Measurements from ENCODE around the gene CNNM2. TPM values are rescaled to one million over a fixed set of nuclear protein-coding genes. Genes with fewer than 3 reads are reported as not detected.
"Not testable (repeated sequence)": the region's sequence is repeated elsewhere in the genome, so short reads cannot be mapped to it uniquely, and the experiment has no call there.

CNNM2 gene
- total RNA-seq, 1 donor from 2014 or later = 3.9 TPM

DNA sequence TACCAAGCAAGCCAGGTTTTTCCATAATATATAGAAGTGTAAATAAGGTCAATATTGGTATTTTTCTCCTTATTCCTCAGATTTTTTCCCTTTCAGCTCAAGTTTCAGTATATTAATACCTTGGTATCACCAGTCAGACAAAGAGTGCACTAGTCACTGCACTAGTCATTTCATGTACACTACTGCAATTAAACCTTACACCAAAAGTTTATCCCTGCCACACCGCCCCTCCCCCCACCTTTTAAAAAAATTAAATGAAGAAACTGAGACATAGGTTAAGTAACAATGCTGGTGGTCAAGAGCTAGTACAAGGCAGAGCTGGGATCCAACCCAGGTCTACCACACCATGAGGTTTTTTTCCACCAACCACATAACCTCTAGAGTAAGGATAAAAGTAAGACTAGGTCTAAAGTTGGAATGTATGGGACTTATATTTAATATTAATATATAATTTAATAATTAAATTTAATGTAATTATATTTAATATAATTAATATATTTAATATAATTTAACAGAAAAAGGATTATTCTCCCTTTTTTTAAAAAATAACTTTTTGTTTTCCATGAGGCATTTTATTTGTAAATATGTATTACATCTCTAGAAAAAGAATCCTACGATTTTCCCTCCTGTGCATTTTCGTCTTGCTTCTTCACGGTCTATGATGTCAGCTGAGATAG, 206.5 kb downstream of the CNNM2 start:
- no peak for FAIRE-seq
- TF ChIP-seq CTCF (IDR thresholded peaks at IDR 0.05; ENCODE audit: insufficient read depth, low read length, severe bottlenecking) = no peak
- peaks cover 2% of the 10 kb centered on the region for H3K36me3 ChIP-seq (ENCODE audit: control insufficient read depth, insufficient read depth, low read length)

DNA sequence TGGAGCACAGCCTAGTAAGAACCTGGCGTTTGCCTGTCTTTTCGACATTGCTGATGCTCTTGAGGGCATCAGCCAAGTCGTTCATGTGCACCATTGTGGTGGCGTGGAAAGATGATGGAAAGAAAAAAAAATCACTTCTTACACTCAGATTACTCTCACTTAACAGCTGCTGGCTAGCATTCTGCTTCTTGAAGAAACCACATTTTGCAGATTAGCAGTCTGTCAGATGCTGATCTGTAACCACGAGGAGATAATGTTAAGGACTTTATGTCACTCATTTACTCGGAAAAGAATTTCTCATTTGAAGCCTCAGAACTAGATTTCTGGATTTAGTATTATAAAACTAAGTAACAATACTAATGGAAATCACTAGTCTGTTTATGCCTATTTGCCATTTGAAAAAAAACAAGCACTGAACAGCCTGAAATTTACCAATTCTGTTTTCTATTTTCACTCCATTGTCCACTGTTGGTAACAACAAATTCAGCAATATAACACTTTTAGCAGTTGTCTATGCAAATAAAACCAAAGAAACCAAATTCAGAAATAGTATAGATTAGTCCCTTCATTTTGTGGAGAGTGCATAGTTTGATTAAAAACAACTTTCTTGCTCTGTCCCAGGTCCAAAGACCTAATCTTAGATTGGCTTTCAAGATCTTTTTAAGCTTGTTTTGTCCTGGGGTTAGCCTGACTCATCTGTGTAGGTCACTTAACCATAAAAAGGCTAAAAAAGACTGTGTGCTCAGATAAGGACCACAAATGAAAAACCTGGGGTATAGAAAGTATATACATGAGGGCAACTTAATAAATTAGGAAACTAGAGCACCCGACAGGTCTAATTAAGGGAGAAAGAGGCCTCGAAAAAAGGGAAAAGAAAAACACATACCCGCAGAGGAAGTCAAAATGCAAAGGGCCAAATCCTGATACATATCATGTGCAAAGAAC, 207.5 kb downstream of the CNNM2 start:
- H3K27me3 ChIP-seq (ENCODE audit: control insufficient read depth, insufficient read depth, low read length) = no peaks in the 10 kb centered on the region
- H3K4me3 ChIP-seq (ENCODE audit: low read depth, low read length) = no peak overlapping the region
- no peak for TF ChIP-seq CTCF (IDR thresholded peaks at IDR 0.05; ENCODE audit: insufficient read depth, low read length, severe bottlenecking)
- peaks cover 2% of the 10 kb centered on the region for H3K36me3 ChIP-seq (ENCODE audit: control insufficient read depth, insufficient read depth, low read length)
- FAIRE-seq (no peak), DNase-seq (ENCODE audit: low read depth) (no peak)

More for the DNA sequence above, 206.5 kb downstream of the CNNM2 start:
- no peaks in the 10 kb centered on the region for H3K27me3 ChIP-seq (ENCODE audit: control insufficient read depth, insufficient read depth, low read length)
- no peak overlapping the region for H3K4me3 ChIP-seq (ENCODE audit: low read depth, low read length)
- no peak for DNase-seq (ENCODE audit: low read depth)

DNA sequence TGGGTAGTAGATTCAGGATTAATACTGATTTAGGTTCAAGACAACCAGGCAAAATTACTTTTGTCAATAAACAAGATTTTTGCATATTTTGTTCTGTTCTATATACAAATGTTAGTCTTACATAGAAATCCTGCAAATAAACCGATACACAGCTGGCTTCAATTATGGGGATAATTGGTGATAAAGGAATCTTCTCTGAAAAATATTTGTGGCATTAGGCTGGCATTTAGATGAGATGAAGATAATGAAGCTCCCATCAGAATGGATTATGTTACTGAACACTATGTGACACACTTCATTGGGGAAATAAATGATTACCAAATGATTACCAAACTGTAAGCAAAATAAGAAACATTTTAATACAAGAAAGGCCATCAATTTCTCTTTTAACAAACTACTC, 209.1 kb downstream of the CNNM2 start:
- Histone ChIP-seq H3K4me3 (ENCODE audit: low read depth, low read length) (no peak overlapping the region), H3K27me3 (ENCODE audit: control insufficient read depth, insufficient read depth, low read length) (no peaks in the 10 kb centered on the region), H3K36me3 (ENCODE audit: control insufficient read depth, insufficient read depth, low read length) (peaks cover 2% of the 10 kb centered on the region)
- no peak for TF ChIP-seq CTCF (IDR thresholded peaks at IDR 0.05; ENCODE audit: insufficient read depth, low read length, severe bottlenecking)
- DNase-seq (ENCODE audit: low read depth) (no peak), FAIRE-seq (no peak)

DNA sequence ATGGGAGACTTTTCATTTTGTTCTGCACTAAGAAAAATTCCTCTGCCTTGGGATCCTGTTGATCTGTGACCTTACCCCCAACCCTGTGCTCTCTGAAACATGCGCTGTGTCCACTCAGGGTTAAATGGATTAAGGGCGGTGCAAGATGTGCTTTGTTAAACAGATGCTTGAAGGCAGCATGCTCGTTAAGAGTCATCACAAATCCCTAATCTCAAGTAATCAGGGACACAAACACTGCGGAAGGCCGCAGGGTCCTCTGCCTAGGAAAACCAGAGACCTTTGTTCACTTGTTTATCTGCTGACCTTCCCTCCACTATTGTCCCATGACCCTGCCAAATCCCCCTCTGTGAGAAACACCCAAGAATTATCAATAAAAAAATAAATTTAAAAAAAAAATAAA, 212.1 kb downstream of the CNNM2 start:
- FAIRE-seq; H3K36me3 ChIP-seq (ENCODE audit: control insufficient read depth, insufficient read depth, low read length): not testable (repeated sequence)

DNA sequence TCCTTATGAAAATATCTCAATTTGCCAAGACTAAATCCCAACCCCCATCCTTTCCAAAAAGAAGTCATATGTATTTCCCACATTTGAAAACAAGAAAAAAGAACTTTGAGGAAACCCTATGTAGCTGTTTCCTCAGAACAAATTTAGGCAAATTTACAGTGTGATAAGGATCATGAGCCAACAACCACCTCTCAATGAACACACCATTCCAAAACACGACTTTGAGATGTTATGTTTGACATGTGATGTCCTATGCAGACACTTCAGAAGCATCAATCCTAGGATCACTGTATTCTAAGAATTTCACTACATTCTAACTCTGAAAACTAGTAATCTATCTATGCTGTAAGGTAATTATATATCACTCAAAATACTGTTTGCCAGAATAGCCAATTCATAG, 212.8 kb downstream of the CNNM2 start:
- Histone ChIP-seq H3K4me3 (ENCODE audit: low read depth, low read length) (no peak overlapping the region), H3K36me3 (ENCODE audit: control insufficient read depth, insufficient read depth, low read length) (peaks cover 4% of the 10 kb centered on the region), H3K27me3 (ENCODE audit: control insufficient read depth, insufficient read depth, low read length) (no peaks in the 10 kb centered on the region)
- no peak for FAIRE-seq
- DNase-seq (ENCODE audit: low read depth) = no peak
- TF ChIP-seq CTCF (IDR thresholded peaks at IDR 0.05; ENCODE audit: insufficient read depth, low read length, severe bottlenecking) = no peak

More for the DNA sequence above, 212.1 kb downstream of the CNNM2 start:
- H3K4me3 ChIP-seq (ENCODE audit: low read depth, low read length); DNase-seq (ENCODE audit: low read depth); H3K27me3 ChIP-seq (ENCODE audit: control insufficient read depth, insufficient read depth, low read length): not testable (repeated sequence)

DNA sequence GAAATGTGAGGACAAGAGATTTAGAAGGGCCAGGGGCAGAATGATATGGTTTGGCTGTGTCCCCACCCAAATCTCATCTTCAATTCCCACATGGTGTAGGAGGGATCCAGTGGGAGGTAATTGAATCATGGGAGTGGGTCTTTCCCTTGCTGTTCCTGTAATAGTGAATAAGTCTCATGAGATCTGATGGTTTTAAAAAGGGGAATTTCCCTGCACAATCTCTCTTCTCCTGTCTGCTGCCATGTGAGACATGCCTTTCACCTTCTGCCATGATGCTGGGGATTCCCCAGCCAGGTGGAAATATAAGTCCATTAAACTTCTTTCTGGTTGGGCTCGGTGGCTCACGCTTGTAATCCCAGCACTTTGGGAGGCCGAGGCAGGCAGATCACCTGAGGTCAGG, 217.1 kb downstream of the CNNM2 start:
- not testable (repeated sequence) for DNase-seq (ENCODE audit: low read depth); H3K27me3 ChIP-seq (ENCODE audit: control insufficient read depth, insufficient read depth, low read length); H3K36me3 ChIP-seq (ENCODE audit: control insufficient read depth, insufficient read depth, low read length); H3K4me3 ChIP-seq (ENCODE audit: low read depth, low read length); FAIRE-seq
